ENCODE measurements around the gene DOCK9. TPM values are rescaled to one million over a fixed set of nuclear protein-coding genes. Genes with fewer than 3 reads are reported as not detected.

The DOCK9 gene
- total RNA-seq, 1 experiment from 2014 or later, result 31.7 TPM

GRCh38 chr13:98804336-98804855, 173.5 kb downstream of the DOCK9 start:
- BruUV-seq (replicated peaks), result no TSS peak
- Histone ChIP-seq H4K20me1 (ENCODE audit: low read length) (no peaks in the 10 kb centered on the region), H3K9me3 (ENCODE audit: low read length) (no peaks in the 10 kb centered on the region), H3K4me1 (ENCODE audit: insufficient read depth, low read length) (no peaks in the 10 kb centered on the region), H2AFZ (ENCODE audit: low read length) (no peak overlapping the region), H3K9me2 (replicated peaks; ENCODE audit: low read length) (no peaks in the 10 kb centered on the region), H3K4me3 (ENCODE audit: low read length) (no peak overlapping the region), H3F3A (ENCODE audit: low read length, unreplicated experiment) (no peaks in the 10 kb centered on the region), H3K27ac (ENCODE audit: low read length) (no peak overlapping the region), H3K79me2 (ENCODE audit: low read length) (no peaks in the 10 kb centered on the region), H3K9ac (ENCODE audit: low read length) (no peak overlapping the region), H3K4me2 (ENCODE audit: low read length) (no peak overlapping the region), H3K27me3 (ENCODE audit: low read length) (no peaks in the 10 kb centered on the region), H3K36me3 (ENCODE audit: low read depth, low read length) (no peaks in the 10 kb centered on the region)
- DNase-seq (no peak), ATAC-seq (no peak)
- ChIA-PET CTCF (no interaction called here), POLR2A (ENCODE audit: unreplicated experiment) (no interaction called here)
- intact Hi-C loops (cut with micrococcal nuclease), result no loop called here
- TF ChIP-seq CTCF (conservative IDR thresholded peaks at IDR 0.05; ENCODE audit: low read depth, low read length) (no peak), EZH2 (IDR thresholded peaks at IDR 0.05; ENCODE audit: low read length, unreplicated experiment) (no peak), EZH2phosphoT487 (IDR thresholded peaks at IDR 0.05; ENCODE audit: borderline replicate concordance, low read length) (no peak)

- Histone ChIP-seq H3K4me3 (ENCODE audit: low read length) (no peak overlapping the region), H3K4me1 (ENCODE audit: insufficient read depth, low read length) (no peaks in the 10 kb centered on the region), H2AFZ (ENCODE audit: low read length) (no peak overlapping the region), H3F3A (ENCODE audit: low read length, unreplicated experiment) (no peaks in the 10 kb centered on the region), H4K20me1 (ENCODE audit: low read length) (no peaks in the 10 kb centered on the region), H3K27me3 (ENCODE audit: low read length) (no peaks in the 10 kb centered on the region), H3K4me2 (ENCODE audit: low read length) (no peak overlapping the region), H3K36me3 (ENCODE audit: low read depth, low read length) (no peaks in the 10 kb centered on the region), H3K9me3 (ENCODE audit: low read length) (no peaks in the 10 kb centered on the region), H3K79me2 (ENCODE audit: low read length) (no peaks in the 10 kb centered on the region), H3K9ac (ENCODE audit: low read length) (no peak overlapping the region), H3K9me2 (replicated peaks; ENCODE audit: low read length) (no peaks in the 10 kb centered on the region), H3K27ac (ENCODE audit: low read length) (no peak overlapping the region)
- ChIA-PET POLR2A (ENCODE audit: unreplicated experiment) (no interaction called here), CTCF (no interaction called here)
- no TSS peak for BruUV-seq (replicated peaks)
- ATAC-seq, result no peak
- TF ChIP-seq CTCF (conservative IDR thresholded peaks at IDR 0.05; ENCODE audit: low read depth, low read length), result no peak
- no peak for TF ChIP-seq EZH2 (IDR thresholded peaks at IDR 0.05; ENCODE audit: low read length, unreplicated experiment)
- no peak for TF ChIP-seq EZH2phosphoT487 (IDR thresholded peaks at IDR 0.05; ENCODE audit: borderline replicate concordance, low read length)
- no peak for DNase-seq
- intact Hi-C loops (cut with micrococcal nuclease), result no loop called here
These were observed 173.9 kb downstream of the DOCK9 start for GRCh38 chr13:98803921-98804320.

GRCh38 chr13:98803111-98803561, 174.7 kb downstream of the DOCK9 start:
- Histone ChIP-seq H3K4me2 (ENCODE audit: low read length) (no peak overlapping the region), H3K79me2 (ENCODE audit: low read length) (no peaks in the 10 kb centered on the region), H3K4me1 (ENCODE audit: insufficient read depth, low read length) (no peaks in the 10 kb centered on the region), H3K9ac (ENCODE audit: low read length) (no peak overlapping the region), H3K36me3 (ENCODE audit: low read depth, low read length) (no peaks in the 10 kb centered on the region), H3K27me3 (ENCODE audit: low read length) (no peaks in the 10 kb centered on the region), H3K9me3 (ENCODE audit: low read length) (no peaks in the 10 kb centered on the region), H3F3A (ENCODE audit: low read length, unreplicated experiment) (no peaks in the 10 kb centered on the region), H3K4me3 (ENCODE audit: low read length) (no peak overlapping the region), H3K9me2 (replicated peaks; ENCODE audit: low read length) (no peaks in the 10 kb centered on the region), H2AFZ (ENCODE audit: low read length) (no peak overlapping the region), H3K27ac (ENCODE audit: low read length) (no peak overlapping the region), H4K20me1 (ENCODE audit: low read length) (no peaks in the 10 kb centered on the region)
- ChIA-PET POLR2A (ENCODE audit: unreplicated experiment) (no interaction called here), CTCF (no interaction called here)
- BruUV-seq (replicated peaks), result no TSS peak
- intact Hi-C loops (cut with micrococcal nuclease), result no loop called here
- TF ChIP-seq EZH2phosphoT487 (IDR thresholded peaks at IDR 0.05; ENCODE audit: borderline replicate concordance, low read length) (no peak), EZH2 (IDR thresholded peaks at IDR 0.05; ENCODE audit: low read length, unreplicated experiment) (no peak), CTCF (conservative IDR thresholded peaks at IDR 0.05; ENCODE audit: low read depth, low read length) (no peak)
- ATAC-seq (no peak), DNase-seq (no peak)
